GM19025 (cell line): ENCODE data around the gene MMP8.

Experiments used
- ATAC-seq: cut with Tn5 transposase; IDR thresholded peaks from one replicate; pipeline ENCODE4 v1.9.1; 2021; ENCODE audit warnings: mild to moderate bottlenecking, low read depth, moderate library complexity; ENCODE audit not compliant: unreplicated experiment

Gene MMP8

DNA sequence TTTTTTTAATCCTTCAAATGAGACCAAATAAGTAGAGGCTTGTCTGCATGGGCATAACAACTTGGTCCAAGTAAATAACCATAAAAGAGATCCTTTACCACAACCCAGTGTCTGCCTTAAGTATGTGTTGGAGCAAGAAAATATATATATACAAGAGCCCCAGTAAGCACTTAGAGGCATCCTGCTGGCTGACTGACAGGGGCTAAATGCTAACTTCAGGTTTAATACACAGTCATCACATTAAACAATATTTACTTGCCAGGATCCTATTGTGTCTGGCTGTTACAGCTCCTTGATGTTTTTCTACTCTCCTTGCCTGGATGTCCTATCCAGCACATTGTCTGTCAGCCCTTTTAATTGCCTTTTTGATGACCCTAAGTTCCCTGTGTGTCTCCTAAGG lies 62.1 kb downstream of the MMP8 start:
- ATAC-seq, result no peak
